IgD-negative memory B cell (primary cell): ENCODE data around the gene MYBBP1A. TPM values are rescaled to one million over a fixed set of nuclear protein-coding genes. Genes with fewer than 3 reads are reported as not detected.

Source experiments
- H3K27ac Mint-ChIP-seq, 3 donors: one replicate each; pipeline ENCODE4 v1.8.0; 2020 to 2022; ENCODE audit warnings: mild to moderate bottlenecking in 3 of 3, mixed read lengths in 3 of 3, moderate library complexity in 1 of 3
- H3K27me3 Mint-ChIP-seq: one replicate; pipeline ENCODE4 v1.8.0; 2021; ENCODE audit warnings: mixed read lengths
- H3K36me3 Mint-ChIP-seq: one replicate; pipeline ENCODE4 v1.8.0; 2020; ENCODE audit warnings: mild to moderate bottlenecking, mixed read lengths
- H3K4me1 Mint-ChIP-seq, 3 donors: one replicate each; pipeline ENCODE4 v1.8.0; 2020 to 2022; ENCODE audit warnings: mixed read lengths in 3 of 3, mild to moderate bottlenecking in 1 of 3
- H3K4me3 Mint-ChIP-seq, 4 donors: one replicate each; pipeline ENCODE4 v1.8.0; 2020 to 2022; ENCODE audit warnings: mild to moderate bottlenecking in 4 of 4, mixed read lengths in 4 of 4, moderate library complexity in 3 of 4
- H3K9me3 Mint-ChIP-seq, 3 donors: one replicate each; pipeline ENCODE4 v1.8.0; 2020 to 2021; ENCODE audit warnings: mixed read lengths in 3 of 3, mild to moderate bottlenecking in 1 of 3
- polyA plus RNA-seq: library from polyadenylated mRNA; unstranded; fragments of 300-500 nt; fragmentation: Illumina TruSeq; gene quantifications from one replicate; pipeline ENCODE4 v1.2.3, GENCODE V29; 2021

The MYBBP1A gene
- polyA plus RNA-seq, 1 donor from 2014 or later: 28.5 TPM

DNA sequence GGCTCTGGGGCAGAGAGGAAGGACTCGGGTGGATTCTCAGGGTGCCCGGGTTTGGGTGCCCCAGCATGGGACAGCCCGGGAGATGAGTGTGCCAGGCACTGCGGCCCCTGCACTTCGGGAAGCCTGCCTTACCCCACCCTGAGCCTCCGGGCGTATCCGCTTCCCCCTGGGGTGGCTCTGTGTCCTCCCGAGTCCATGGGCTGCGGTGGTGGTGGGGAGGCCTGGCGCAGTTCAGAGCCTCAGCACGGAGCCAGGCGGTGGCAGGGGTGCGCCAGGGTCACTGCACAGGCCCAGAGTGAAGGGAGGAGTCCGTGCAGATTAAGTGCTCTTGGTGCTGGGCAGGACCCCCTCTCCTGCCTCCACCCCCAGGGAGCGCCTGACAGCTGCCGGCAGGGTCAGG lies 20.7 kb downstream of the MYBBP1A start:
- Mint-ChIP-seq H3K27me3 (peaks cover 8% of the 10 kb centered on the region), H3K36me3 (peaks cover 2% of the 10 kb centered on the region)

DNA sequence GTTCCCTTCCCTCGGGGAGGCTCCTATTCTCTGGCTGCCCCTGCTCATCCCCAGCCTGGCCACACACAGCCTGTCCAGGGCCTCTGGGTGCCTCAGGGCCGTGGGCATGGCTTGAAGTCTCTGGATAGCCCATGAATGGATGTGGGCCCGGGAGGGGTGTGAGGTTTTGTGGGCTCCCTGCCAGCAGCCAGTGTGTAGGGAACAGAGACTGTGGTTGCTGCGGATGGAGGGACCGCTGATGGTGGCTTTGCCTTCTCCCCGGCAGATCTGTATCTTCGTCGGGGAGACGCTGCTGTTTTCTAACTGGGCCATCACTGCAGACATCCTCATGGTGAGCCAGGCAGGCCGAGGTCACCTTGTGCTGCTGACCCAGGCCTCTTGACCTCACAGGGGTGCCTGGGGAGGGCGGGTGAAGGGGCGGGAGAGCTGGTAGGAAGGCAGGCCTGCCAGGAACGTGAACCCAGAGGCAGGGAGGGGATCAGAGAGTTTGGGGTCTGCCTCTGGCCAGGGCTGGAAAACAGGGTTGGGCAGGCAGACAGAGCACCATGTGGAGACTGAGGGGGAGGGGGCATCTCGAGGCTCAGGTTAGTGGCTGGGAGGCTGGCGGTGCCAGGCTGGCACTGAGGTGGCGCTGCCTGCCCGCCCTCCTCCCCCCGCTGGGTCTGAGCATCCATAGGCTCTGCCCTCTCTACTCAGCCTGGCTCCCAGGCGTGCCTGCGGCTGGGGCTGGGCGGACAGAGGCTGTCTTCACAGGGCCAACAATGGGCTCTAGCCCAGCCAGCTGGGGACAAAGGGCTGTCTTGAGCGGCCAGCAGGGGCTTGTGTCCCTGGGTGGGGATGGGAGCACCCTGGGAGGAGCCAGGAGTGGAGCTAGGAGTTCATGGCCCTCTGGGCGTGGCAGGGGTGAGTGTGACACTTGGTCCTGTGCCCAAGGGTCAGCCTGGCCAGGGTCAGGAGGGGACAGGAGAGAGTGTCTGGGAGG lies 21.4 kb downstream of the MYBBP1A start:
- peaks cover 8% of the 10 kb centered on the region for H3K27me3 Mint-ChIP-seq
- peaks cover 0 to 8% (median 0%) of the 10 kb centered on the region in 3 donors for H3K4me1 Mint-ChIP-seq
- H3K36me3 Mint-ChIP-seq: peaks cover 2% of the 10 kb centered on the region
- H3K27ac Mint-ChIP-seq: peak overlapping the region in 1 of 3 donors; percentile 31
- H3K4me3 Mint-ChIP-seq: no peak overlapping the region
- H3K9me3 Mint-ChIP-seq: no peaks in the 10 kb centered on the region

More for the DNA sequence above, 20.7 kb downstream of the MYBBP1A start:
- Mint-ChIP-seq H3K9me3 (no peaks in the 10 kb centered on the region), H3K4me1 (peaks cover 0 to 8% (median 0%) of the 10 kb centered on the region in 3 donors), H3K27ac (no peak overlapping the region), H3K4me3 (no peak overlapping the region)

DNA sequence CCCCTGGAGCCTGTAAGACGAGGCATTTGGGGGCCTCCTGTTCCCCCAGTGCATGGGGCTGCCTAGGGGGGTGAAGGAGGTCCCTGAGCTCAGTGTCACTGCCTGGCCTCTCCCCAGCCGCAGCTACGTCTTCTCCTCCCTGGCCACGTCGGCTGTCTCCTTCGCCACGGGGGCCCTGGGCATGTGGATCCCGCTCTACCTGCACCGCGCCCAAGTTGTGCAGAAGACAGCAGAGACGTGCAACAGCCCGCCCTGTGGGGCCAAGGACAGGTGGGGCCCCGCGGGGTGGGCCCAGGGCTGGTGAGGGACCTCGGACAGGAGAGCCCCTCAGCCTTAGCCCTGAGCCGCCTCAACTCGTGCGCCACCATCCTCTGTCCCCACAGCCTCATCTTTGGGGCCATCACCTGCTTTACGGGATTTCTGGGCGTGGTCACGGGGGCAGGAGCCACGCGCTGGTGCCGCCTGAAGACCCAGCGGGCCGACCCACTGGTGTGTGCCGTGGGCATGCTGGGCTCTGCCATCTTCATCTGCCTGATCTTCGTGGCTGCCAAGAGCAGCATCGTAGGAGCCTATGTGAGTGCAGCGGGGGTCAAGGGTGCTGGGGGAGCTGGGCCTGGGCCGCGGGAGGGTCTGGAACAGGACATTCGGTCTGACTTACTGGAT lies 22.2 kb downstream of the MYBBP1A start:
- Mint-ChIP-seq H3K27ac (no peak overlapping the region), H3K27me3 (peaks cover 8% of the 10 kb centered on the region), H3K36me3 (peaks cover 2% of the 10 kb centered on the region), H3K4me1 (peaks cover 0 to 8% (median 0%) of the 10 kb centered on the region in 3 donors), H3K9me3 (no peaks in the 10 kb centered on the region), H3K4me3 (no peak overlapping the region)

DNA sequence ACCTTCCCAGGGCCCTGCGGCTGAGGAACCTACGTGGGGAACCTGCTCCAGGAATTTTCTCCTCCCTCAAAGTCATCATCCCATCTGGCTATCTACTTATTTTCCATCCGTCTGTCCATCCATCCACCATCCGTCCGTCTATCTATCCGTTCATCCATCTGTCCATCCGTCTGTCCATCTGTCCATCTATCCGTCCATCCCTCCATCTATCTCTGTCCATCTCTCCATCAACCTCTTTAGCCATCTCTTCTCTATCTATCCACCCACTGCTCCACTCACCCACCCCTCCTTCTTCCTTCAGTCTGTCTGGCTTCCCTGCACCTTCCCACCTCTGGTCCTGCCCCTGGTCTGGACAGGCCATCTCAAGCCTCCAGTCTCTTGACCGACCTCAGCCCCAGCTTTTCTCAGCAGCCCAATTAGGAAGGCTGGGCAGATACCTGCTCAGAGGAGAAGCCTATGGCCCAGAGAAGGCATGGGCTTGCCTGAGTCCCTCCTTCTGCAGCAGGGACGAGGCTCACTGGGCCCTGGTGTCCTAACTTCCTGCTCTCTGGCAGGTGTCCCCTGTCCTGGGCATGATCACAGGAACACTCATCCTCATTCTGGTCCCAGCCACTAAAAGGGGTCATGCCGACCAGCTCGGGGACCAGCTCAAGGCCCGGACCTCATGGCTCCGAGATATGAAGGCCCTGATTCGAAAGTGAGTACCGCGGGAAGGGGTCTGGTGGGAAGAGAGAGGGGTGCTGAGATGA lies 23.0 kb downstream of the MYBBP1A start:
- no peaks in the 10 kb centered on the region for H3K9me3 Mint-ChIP-seq
- H3K36me3 Mint-ChIP-seq: peaks cover 2% of the 10 kb centered on the region
- no peak overlapping the region for H3K4me3 Mint-ChIP-seq
- H3K27ac Mint-ChIP-seq: no peak overlapping the region
- H3K4me1 Mint-ChIP-seq: peaks cover 0 to 11% (median 4%) of the 10 kb centered on the region in 3 donors
- peaks cover 8% of the 10 kb centered on the region for H3K27me3 Mint-ChIP-seq

DNA sequence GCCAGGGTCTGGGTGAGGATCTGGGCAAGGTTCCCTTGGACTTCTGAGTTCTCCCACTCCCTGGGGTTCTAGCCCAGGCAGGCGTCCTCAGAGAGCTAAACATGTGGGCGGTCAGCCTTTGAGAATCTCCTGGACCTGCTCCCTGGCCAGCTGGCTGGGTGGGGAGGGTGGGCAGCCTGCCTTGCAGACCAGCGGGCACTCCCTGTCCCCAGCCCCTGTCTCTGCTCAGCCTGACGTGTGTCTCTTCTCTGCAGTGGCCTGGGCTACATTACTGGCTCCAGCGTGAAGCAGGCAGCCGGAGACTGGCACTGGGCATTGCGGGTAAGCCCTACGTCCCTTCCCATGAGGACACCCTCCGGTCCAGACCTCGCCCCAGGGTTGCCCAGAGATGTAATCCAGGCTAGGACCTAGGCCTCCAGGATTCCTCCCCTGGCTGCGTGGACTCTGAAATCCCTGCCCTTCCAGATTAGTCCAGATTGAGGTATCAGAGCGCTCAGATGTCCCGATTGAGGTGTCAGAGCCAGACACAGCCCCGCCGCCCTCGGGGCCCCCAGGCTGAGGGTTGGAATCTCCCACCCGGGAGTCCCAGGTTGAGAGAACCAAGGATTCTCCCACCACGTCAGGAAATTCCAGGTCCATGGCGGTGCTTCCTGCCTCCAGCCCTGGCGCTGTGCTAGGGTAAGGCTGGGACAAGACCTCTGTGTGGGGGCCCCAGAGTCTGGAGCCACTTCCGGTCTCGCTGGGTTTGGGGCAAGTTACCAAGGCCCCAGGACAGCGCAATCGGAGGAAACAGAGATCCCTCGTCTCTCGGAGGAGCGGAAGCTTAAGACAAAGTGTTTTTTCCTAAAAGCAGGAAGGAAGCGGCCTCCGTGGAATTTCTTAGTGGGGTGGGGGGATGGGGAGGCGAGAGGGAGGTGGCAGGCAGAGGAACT lies 24.1 kb downstream of the MYBBP1A start:
- H3K9me3 Mint-ChIP-seq: no peaks in the 10 kb centered on the region
- peaks cover 2% of the 10 kb centered on the region for H3K36me3 Mint-ChIP-seq
- peaks cover 0 to 5% (median 5%) of the 10 kb centered on the region in 3 donors for H3K4me1 Mint-ChIP-seq
- peaks cover 8% of the 10 kb centered on the region for H3K27me3 Mint-ChIP-seq
- H3K4me3 Mint-ChIP-seq: no peak overlapping the region
- no peak overlapping the region for H3K27ac Mint-ChIP-seq

DNA sequence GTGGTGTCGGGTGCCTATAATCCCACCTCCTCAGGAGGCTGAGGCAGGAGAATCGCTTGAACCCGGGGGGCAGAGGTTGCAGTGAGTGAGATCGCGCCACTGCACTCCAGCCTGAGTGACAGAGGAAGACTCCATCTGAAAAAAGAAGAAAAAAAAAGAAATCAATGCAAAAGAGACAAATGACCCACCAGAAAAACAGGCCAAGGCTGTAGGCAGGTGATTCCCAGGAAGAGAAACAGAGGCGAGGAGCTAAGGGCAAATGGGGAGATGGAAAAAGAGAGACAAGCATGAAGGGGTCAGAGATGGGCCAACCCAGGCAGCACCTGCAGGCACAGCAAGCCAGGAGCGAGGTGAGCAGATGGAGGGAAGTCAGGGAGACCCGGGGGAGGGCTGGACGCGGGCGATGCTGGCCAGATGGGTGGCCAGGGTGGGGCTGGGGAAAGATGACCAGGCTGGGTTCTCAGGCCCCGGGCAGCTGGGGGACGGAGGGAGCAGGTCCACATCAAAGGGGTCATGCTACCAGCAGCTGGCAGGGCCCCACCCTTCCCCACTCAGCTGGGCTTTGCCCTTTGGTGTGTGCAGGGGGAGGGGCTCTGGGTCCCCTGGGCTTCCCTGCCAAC lies 25.5 kb downstream of the MYBBP1A start:
- H3K4me1 Mint-ChIP-seq: peaks cover 0 to 5% (median 4%) of the 10 kb centered on the region in 3 donors
- no peaks in the 10 kb centered on the region for H3K9me3 Mint-ChIP-seq
- no peak overlapping the region for H3K4me3 Mint-ChIP-seq
- H3K27ac Mint-ChIP-seq: peak overlapping the region in 1 of 3 donors; percentile 51
- peaks cover 2% of the 10 kb centered on the region for H3K36me3 Mint-ChIP-seq
- H3K27me3 Mint-ChIP-seq: peaks cover 9% of the 10 kb centered on the region

DNA sequence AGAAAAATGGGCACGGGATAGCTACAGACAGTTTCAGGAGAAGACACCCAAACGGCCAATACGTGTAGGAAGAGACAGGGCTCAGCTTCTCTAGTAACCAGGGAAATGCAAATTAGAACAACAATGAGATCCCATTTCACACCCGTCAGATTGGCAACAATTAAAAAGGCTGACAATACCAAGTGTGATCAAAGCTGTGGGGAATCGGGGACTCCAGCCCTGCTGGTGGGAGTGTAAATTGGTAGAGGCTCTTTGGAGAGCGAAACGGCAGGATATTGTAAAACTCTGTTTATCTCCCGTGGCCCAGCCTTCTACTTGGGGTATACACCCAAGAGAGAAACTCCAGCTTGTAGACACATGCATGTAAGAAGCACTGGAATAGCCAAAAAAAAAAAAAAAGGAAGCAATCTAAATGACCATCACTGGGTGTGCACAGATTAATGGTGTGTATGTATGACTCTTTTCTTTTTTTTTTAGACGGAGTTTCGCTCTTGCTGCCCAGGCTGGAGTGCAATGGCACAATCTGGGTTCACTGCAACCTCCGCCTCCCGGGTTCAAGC lies 27.5 kb downstream of the MYBBP1A start:
- no peak overlapping the region for H3K4me3 Mint-ChIP-seq
- H3K27me3 Mint-ChIP-seq: peaks cover 9% of the 10 kb centered on the region
- H3K9me3 Mint-ChIP-seq: no peaks in the 10 kb centered on the region
- no peak overlapping the region for H3K27ac Mint-ChIP-seq
- peaks cover 2% of the 10 kb centered on the region for H3K36me3 Mint-ChIP-seq
- H3K4me1 Mint-ChIP-seq: peaks cover 6 to 14% (median 11%) of the 10 kb centered on the region in 3 donors

DNA sequence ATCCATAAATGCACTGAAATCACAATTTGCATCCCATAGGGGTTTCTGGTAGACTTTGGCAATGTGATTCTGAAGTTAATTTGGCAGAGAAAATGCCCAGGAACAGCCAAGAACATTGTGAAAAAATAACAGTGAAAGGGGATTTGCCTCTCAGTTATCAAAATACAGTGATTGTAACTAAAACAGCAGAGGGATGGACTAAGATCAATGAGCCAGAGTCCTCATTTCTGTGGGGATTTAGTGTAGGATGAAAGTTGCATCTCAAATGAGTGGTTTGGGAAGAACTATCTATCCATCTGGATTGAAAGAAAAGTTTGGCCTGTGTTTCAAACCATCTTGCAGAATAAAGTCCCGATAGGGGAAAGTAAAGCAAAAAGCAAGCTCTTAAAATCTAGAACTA lies 28.1 kb downstream of the MYBBP1A start:
- peak overlapping the region in 1 of 3 donors; percentile 53 for H3K27ac Mint-ChIP-seq
- H3K36me3 Mint-ChIP-seq: peaks cover 2% of the 10 kb centered on the region
- peaks cover 6 to 14% (median 11%) of the 10 kb centered on the region in 3 donors for H3K4me1 Mint-ChIP-seq
- H3K27me3 Mint-ChIP-seq: peaks cover 10% of the 10 kb centered on the region
- H3K4me3 Mint-ChIP-seq: no peak overlapping the region
- H3K9me3 Mint-ChIP-seq: no peaks in the 10 kb centered on the region

DNA sequence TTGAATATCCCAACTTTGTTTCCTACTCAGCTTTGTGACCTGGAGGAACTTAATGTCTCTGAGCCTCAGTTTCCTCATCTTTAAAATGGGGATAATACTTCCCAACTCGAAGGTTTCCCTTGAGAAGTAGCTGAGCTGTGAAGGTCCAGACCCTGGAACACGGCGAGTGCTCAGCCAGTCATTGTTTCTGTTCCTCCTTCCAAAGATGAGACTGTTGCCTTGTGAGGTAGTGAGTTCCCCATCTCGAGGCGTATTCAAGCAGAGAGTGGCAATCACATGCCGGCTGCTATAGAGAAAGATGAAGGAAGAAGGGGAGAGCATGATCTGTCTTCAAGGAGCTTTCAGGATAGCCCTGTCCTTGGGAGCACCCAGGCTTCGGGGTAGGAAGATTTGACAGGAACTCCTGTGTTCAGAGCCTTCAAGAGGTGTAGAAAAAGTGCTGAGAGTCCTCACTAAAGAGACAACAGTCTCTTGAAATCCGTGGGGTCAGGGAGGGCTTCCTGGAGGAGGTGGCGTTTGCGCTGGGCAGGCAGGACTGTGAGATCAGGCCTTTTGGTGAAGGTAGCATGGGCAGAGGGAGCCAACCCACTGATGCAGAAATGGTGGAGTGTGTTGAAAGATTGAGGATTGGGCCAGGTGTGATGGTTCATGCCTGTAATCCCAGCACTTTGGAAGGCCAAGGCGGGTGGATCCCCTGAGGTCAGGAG lies 29.3 kb downstream of the MYBBP1A start:
- H3K27ac Mint-ChIP-seq: no peak overlapping the region
- no peaks in the 10 kb centered on the region for H3K36me3 Mint-ChIP-seq
- no peak overlapping the region for H3K4me3 Mint-ChIP-seq
- no peaks in the 10 kb centered on the region for H3K9me3 Mint-ChIP-seq
- H3K4me1 Mint-ChIP-seq: peaks cover 5 to 14% (median 11%) of the 10 kb centered on the region in 3 donors
- H3K27me3 Mint-ChIP-seq: peaks cover 9% of the 10 kb centered on the region

DNA sequence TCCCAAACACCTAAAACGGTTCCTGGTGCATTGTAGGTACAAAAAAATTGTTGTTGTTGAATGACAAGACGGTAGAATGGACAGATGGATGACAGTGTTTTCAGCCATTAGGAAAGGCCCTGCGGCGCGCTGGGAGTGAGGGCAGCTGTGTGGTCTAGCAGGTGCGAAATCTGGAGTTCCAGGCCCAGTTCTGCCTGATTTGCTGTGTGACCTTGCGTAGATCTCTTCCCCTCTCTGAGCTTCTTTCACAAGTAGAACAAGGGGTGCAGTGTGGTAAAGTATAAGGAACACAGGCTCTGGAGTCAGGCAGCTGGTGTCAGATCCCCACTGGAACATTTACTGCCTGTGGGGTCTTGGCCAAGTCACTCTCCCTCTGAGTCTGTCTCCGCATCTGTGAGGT lies 31.2 kb downstream of the MYBBP1A start:
- Mint-ChIP-seq H3K4me3 (peak overlapping the region in 1 of 4 donors; percentile 26), H3K27ac (peak overlapping the region in 1 of 3 donors; percentile 84), H3K27me3 (peaks cover 7% of the 10 kb centered on the region), H3K4me1 (peaks cover 5 to 15% (median 11%) of the 10 kb centered on the region in 3 donors), H3K9me3 (no peaks in the 10 kb centered on the region), H3K36me3 (no peaks in the 10 kb centered on the region)

DNA sequence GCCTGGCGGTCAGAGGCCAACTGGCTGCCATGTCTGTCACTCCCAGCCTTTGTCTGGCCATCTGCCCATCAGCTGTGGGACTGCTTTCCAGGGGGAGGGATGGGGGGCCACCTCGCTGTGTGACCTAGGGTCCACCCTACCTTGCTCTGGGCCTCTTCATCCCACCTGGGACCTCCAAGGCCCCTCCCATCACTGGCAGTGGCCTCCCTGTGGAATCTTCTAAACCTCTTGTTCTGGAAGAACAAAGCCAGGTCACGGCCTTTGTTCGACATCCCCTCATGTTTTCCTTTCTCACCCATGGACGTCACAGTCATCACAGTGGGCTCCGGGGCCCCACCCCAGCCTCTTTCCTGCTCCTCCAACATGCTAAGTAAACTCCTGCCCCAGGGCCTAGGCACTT lies 32.5 kb downstream of the MYBBP1A start:
- H3K36me3 Mint-ChIP-seq: no peaks in the 10 kb centered on the region
- peaks cover 7% of the 10 kb centered on the region for H3K27me3 Mint-ChIP-seq
- no peaks in the 10 kb centered on the region for H3K9me3 Mint-ChIP-seq
- peaks cover 9 to 20% (median 19%) of the 10 kb centered on the region in 3 donors for H3K4me1 Mint-ChIP-seq
- H3K27ac Mint-ChIP-seq: no peak overlapping the region
- H3K4me3 Mint-ChIP-seq: peak overlapping the region in 1 of 4 donors; percentile 51

DNA sequence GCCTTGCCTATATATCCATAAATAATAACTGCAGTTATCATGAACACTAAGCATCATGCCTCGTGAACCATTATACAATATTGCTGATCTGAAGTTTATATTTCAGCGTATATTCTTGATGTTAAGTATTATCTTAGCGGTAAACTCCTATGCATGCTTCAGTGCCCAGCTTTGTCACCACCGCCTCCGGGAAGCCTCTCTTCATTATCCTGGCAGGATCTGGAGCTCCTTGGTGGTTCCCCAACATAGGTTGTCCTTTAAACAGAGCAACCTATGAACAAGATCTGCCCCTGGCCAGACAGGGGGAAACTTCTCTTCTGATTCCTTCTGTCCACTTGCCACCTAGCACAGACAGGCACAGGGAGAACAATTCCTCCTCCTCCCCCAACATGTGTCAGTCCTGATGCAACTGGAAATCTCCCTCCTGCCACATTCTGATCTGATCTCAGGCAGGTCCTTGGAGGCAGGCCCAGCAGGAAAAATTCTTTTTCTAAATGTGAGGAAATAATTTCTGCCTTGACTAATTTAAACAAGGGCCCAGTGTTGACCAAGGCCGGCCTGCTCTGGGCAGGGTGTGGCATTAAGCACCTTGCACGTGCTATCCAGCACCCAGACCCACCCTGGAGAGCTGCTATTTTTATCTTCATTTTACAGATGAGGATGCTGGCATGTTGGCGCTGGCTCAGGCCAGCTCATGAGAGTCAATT lies 34.1 kb downstream of the MYBBP1A start:
- Mint-ChIP-seq H3K36me3 (no peaks in the 10 kb centered on the region), H3K4me1 (peaks cover 7 to 19% (median 15%) of the 10 kb centered on the region in 3 donors), H3K27me3 (peaks cover 7% of the 10 kb centered on the region), H3K9me3 (no peaks in the 10 kb centered on the region), H3K27ac (peak overlapping the region in 1 of 3 donors; percentile 95), H3K4me3 (no peak overlapping the region)
